HepG2 (cell line): ENCODE results near the gene PACS1. TPM values are rescaled to one million over a fixed set of nuclear protein-coding genes. Genes with fewer than 3 reads are reported as not detected.

Source experiments
- ATAC-seq: fragments of 200-7000 bp; cut with Tn5 transposase; 3 replicates; pipeline ENCODE4 v1.9.1; 2020; ENCODE audit warnings: mild to moderate bottlenecking, moderate library complexity
- BruUV-seq: library from RNA; stranded (reverse); fragments of 400-500 nt; replicated peaks from 2 replicates; lab custom pipeline; 2021; lab: Mats Ljungman, UMichigan
- CTCF ChIA-PET: fragments of 300-600 bp; formaldehyde crosslinking; extraction: SDS; loops from one replicate; lab custom pipeline; 2021; ENCODE audit warnings: low total read pairs, inconsistent platforms, low intra/inter-chr PET ratio; lab: Yijun Ruan, JAX
- POLR2A ChIA-PET: fragments of 350-600 bp; sonication (Branson Sonifier 250); formaldehyde crosslinking; loops from one replicate; lab custom pipeline; 2020; ENCODE audit warnings: antibody characterized with exemption, inconsistent platforms; lab: Yijun Ruan, JAX
- DNase-seq: peaks from one replicate; pipeline ENCODE4 v3.0.0-alpha.2; 2015; ENCODE audit warnings: low spot score
- FAIRE-seq: peaks from 3 replicates; lab custom pipeline; 2011; peaks lifted over from hg19 to GRCh38; lab: Jason Lieb, UNC
- H2AFZ ChIP-seq: one replicate; pipeline ENCODE4 v1.6.1; 2011; ENCODE audit warnings: low read length, inconsistent platforms
- H3K27ac ChIP-seq: fragments of 300-600 bp; 3 replicates; pipeline ENCODE4 v1.8.0; 2011; ENCODE audit warnings: mixed run types, mild to moderate bottlenecking, mixed read lengths, low read length, inconsistent platforms; ENCODE audit not compliant: insufficient read depth; ENCODE audit errors: extremely low read length
- H3K27me3 ChIP-seq, 2 experiments: fragments of 200-600 bp in 1 of 2; 2 replicates in 1 of 2; 3 replicates in 1 of 2; pipeline versions ENCODE4 v1.6.0 to v1.8.0; 2011; ENCODE audit warnings: low read length in 2 of 2, mild to moderate bottlenecking in 2 of 2, moderate library complexity in 2 of 2, inconsistent platforms in 1 of 2; ENCODE audit not compliant: insufficient read depth in 2 of 2, control insufficient read depth in 1 of 2
- H3K36me3 ChIP-seq, 2 experiments: fragments of 200-600 bp in 1 of 2; replicated peaks in 1 of 2; 2 replicates in 1 of 2; 3 replicates in 1 of 2; pipeline versions ENCODE4 v1.5.1 to v1.8.0; 2011; ENCODE audit warnings: low read length in 2 of 2, inconsistent platforms in 1 of 2; ENCODE audit not compliant: insufficient read depth in 2 of 2, control insufficient read depth in 1 of 2
- H3K4me1 ChIP-seq: 2 replicates; pipeline ENCODE4 v1.5.1; 2012; ENCODE audit warnings: low read length, inconsistent platforms; ENCODE audit not compliant: insufficient read depth
- H3K4me2 ChIP-seq: 2 replicates; pipeline ENCODE4 v1.6.0; 2011; ENCODE audit warnings: low read depth, low read length, inconsistent platforms
- H3K4me3 ChIP-seq, 3 experiments: fragments of 200-600 bp in 1 of 3; sonication (generic), shearing (Covaris generic) in 1 of 3; replicated peaks in 1 of 3; 2 replicates each; pipeline ENCODE4 v1.5.1; 2011 to 2016; ENCODE audit warnings: low read length in 3 of 3, inconsistent platforms in 2 of 3, low read depth in 2 of 3, mild to moderate bottlenecking in 2 of 3, control low read depth in 1 of 3, mixed read lengths in 1 of 3; ENCODE audit not compliant: insufficient read depth in 1 of 3
- H3K79me2 ChIP-seq: one replicate; pipeline ENCODE4 v1.6.1; 2011; ENCODE audit warnings: low read length, inconsistent platforms; ENCODE audit not compliant: insufficient read depth
- H3K9ac ChIP-seq: 2 replicates; pipeline ENCODE4 v1.6.0; 2011; ENCODE audit warnings: mild to moderate bottlenecking, low read depth, low read length, inconsistent platforms; ENCODE audit not compliant: insufficient read depth
- H3K9me3 ChIP-seq: 2 replicates; pipeline ENCODE4 v1.5.1; 2012; ENCODE audit warnings: mild to moderate bottlenecking, low read length
- H4K20me1 ChIP-seq: 2 replicates; pipeline ENCODE4 v1.6.0; 2011; ENCODE audit warnings: inconsistent platforms, mild to moderate bottlenecking, low read length, moderate library complexity; ENCODE audit not compliant: insufficient read depth
- ISX ChIP-seq: sonication (generic); formaldehyde crosslinking; conservative IDR thresholded peaks from 2 replicates; pipeline ENCODE4 v1.5.0; 2020; ENCODE audit warnings: missing genetic modification reagents
- MAZ ChIP-seq, 2 experiments: sonication (generic) in 1 of 2; formaldehyde crosslinking in 1 of 2; IDR thresholded peaks; 2 replicates each; pipeline versions ENCODE4 v1.5.0 to v1.6.1; 2012 to 2020; ENCODE audit warnings: low read depth in 2 of 2, mild to moderate bottlenecking in 2 of 2, borderline replicate concordance in 1 of 2, improper control_type of control experiment in 1 of 2, low read length in 1 of 2, missing genetic modification reagents in 1 of 2, moderate library complexity in 1 of 2
- NR2F6 ChIP-seq, 2 experiments: IDR thresholded peaks; 2 replicates each; pipeline ENCODE4 v1.6.1; 2016; ENCODE audit warnings: antibody characterized with exemption in 1 of 2, mild to moderate bottlenecking in 1 of 2
- RBFOX2 ChIP-seq: fragments of 200-400 bp; formaldehyde crosslinking; IDR thresholded peaks from 2 replicates; pipeline ENCODE4 v1.6.1; 2017; ENCODE audit warnings: low read depth, mild to moderate bottlenecking, low read length
- SNRNP70 ChIP-seq: fragments of 200-400 bp; formaldehyde crosslinking; IDR thresholded peaks from 2 replicates; pipeline ENCODE4 v1.6.1; 2017; ENCODE audit warnings: mild to moderate bottlenecking, low read depth, low read length, moderate library complexity
- SP4 ChIP-seq: sonication (generic); formaldehyde crosslinking; IDR thresholded peaks from 2 replicates; pipeline ENCODE4 v1.8.1; 2023; ENCODE audit warnings: mild to moderate bottlenecking, missing genetic modification reagents
- SRF ChIP-seq: IDR thresholded peaks from 2 replicates; pipeline ENCODE4 v1.6.1; 2011; ENCODE audit warnings: mild to moderate bottlenecking, low read depth, low read length, moderate library complexity
- YY1 ChIP-seq: IDR thresholded peaks from 2 replicates; pipeline ENCODE4 v1.6.1; 2011; ENCODE audit warnings: low read length, low read depth, moderate library complexity, mild to moderate bottlenecking; ENCODE audit not compliant: insufficient read depth, insufficient replicate concordance
- ZBTB43 ChIP-seq: sonication (generic); formaldehyde crosslinking; conservative IDR thresholded peaks from 2 replicates; pipeline ENCODE4 v1.4.0; 2020; ENCODE audit warnings: missing genetic modification reagents
- ZFY ChIP-seq: sonication (generic); formaldehyde crosslinking; IDR thresholded peaks from 2 replicates; pipeline ENCODE4 v1.4.0; 2020; ENCODE audit warnings: missing genetic modification reagents
- ZMAT3 ChIP-seq: sonication (generic); formaldehyde crosslinking; conservative IDR thresholded peaks from 2 replicates; pipeline ENCODE4 v1.7.0; 2021; ENCODE audit warnings: missing genetic modification reagents
- ZNF3 ChIP-seq: IDR thresholded peaks from 2 replicates; pipeline ENCODE4 v1.7.0; 2017; ENCODE audit warnings: inconsistent platforms
- ZNF747 ChIP-seq: sonication (generic); formaldehyde crosslinking; IDR thresholded peaks from 2 replicates; pipeline ENCODE4 v1.8.1; 2023; ENCODE audit warnings: missing genetic modification reagents, mild to moderate bottlenecking, borderline replicate concordance
- ZNF839 ChIP-seq: sonication (generic); formaldehyde crosslinking; IDR thresholded peaks from 2 replicates; pipeline ENCODE4 v1.4.0; 2020; ENCODE audit warnings: missing genetic modification reagents, mild to moderate bottlenecking, borderline replicate concordance
- WGBS: methylation state at CpG from one replicate; pipeline ENCODE4 v1.1.6; 2017; ENCODE audit warnings: low lambda C conversion rate; 5-methylcytosine and 5-hydroxymethylcytosine counted together
- in situ Hi-C: cut with HindIII; loops from 2 replicates; pipeline ENCODE4 v1.10.0; 2017; ENCODE audit warnings: low pct_unique_long_range_greater_than_20kb; ENCODE audit not compliant: extremely low pct_ligation_motif_present
- intact Hi-C: fragments of 100-400 bp; cut with micrococcal nuclease; formaldehyde crosslinking; loops from one replicate; pipeline ENCODE4 v1.10.0; 2022; ENCODE audit not compliant: unreplicated experiment
- polyA plus RNA-seq, 8 experiments: library from polyadenylated mRNA; depleted of rRNA in 3 of 8; stranded (reverse) in 7 of 8; unstranded in 1 of 8; fragments of >200 nt; fragmentation: Illumina TruSeq in 4 of 8; extraction: Trizol in 4 of 8; gene quantifications; 2 replicates each; pipeline versions ENCODE4 v1.2.1 to v1.2.3, GENCODE V29; 2011 to 2016; ENCODE audit warnings: low read depth in 4 of 8, missing spikeins in 1 of 8, mixed read lengths in 1 of 8; ENCODE audit not compliant: insufficient read depth in 1 of 8
- total RNA-seq, 5 experiments: library from RNA; depleted of rRNA; stranded (reverse); fragments of >200 nt; fragmentation: Illumina TruSeq; extraction: Trizol; gene quantifications; 2 replicates each; pipeline ENCODE4 v1.2.3, GENCODE V29; 2016; ENCODE audit warnings: low read depth in 1 of 5

PACS1 gene
- total and polyA plus RNA-seq, 2 of the 13 experiments (the other 11 are each of a cell fraction or from before 2014, with no cell fraction given): 7.6 to 8.6 TPM

GRCh38 chr11:66267039-66267378 lies 196.9 kb downstream of the PACS1 start:
- no peak for TF ChIP-seq ZNF3 (CRISPR knock-in tag)
- TF ChIP-seq SNRNP70: no peak
- 0 out of 2 replicates have a peak, but pooled peaks have one; percentile 2 for TF ChIP-seq MAZ (IDR thresholded peaks at IDR 0.05; ENCODE audit: borderline replicate concordance, low read depth, low read length)
- TF ChIP-seq MAZ (CRISPR knock-in tag; IDR thresholded peaks at IDR 0.05; ENCODE audit: low read depth): no peak
- no peak for TF ChIP-seq ZNF839 (CRISPR knock-in tag)
- TF ChIP-seq, all 625 proteins: peak for 1
- Histone ChIP-seq H3K4me1 (peaks cover 13% of the 10 kb centered on the region), H3K36me3 (peaks cover 8 to 12% of the 10 kb centered on the region in 2 experiments; a peak in 4 of 5 replicates), H3K27me3 (no peaks in the 10 kb centered on the region; a peak in 1 of 5 replicates), H2AFZ (no peak overlapping the region), H4K20me1 (peaks cover 10% of the 10 kb centered on the region), H3K79me2 (peaks cover 24% of the 10 kb centered on the region), H3K27ac (no peak overlapping the region), H3K9ac (no peak overlapping the region; the same call in 1 of the 2 replicates), H3K9me3 (no peaks in the 10 kb centered on the region), H3K4me3 (peak overlapping the region in 1 of 3 experiments; percentile 98; a peak in 1 of 6 replicates), H3K4me2 (peak overlapping the region; percentile 47; the same call in 1 of the 2 replicates)
- ChIA-PET POLR2A (interaction anchor here (0.7 to 4.0 kb wide), 6 partner anchors 22 to 215 kb away, joined by 3 to 31 read pairs (median 6); partner anchors contain the start of genes SF3B2 and YIF1A), CTCF (no interaction called here)
- in situ Hi-C loops: no loop called here
- WGBS: 94% methylated on average over 13 of the region's 13 CpGs
- no peak for FAIRE-seq
- ATAC-seq: no peak
- intact Hi-C loops: no loop called here
- no peak for DNase-seq
- BruUV-seq: no TSS peak

- peak; percentile 57 for DNase-seq
- intact Hi-C loops (loop anchor here (2.0 kb wide), 1 partner anchor 21 kb away; the partner anchor contains the start of gene YIF1A), in situ Hi-C loops (no loop called here)
- ChIA-PET CTCF (no interaction called here), POLR2A (interaction anchor here (0.7 to 4.0 kb wide), 8 partner anchors 14 to 215 kb away, joined by 3 to 31 read pairs (median 6); partner anchors contain the start of genes SF3B2 and YIF1A)
- Histone ChIP-seq H3K79me2 (peaks cover 24% of the 10 kb centered on the region), H4K20me1 (peaks cover 10% of the 10 kb centered on the region), H3K4me2 (peak overlapping the region; percentile 95), H3K36me3 (peaks cover 12 to 16% of the 10 kb centered on the region in 2 experiments; a peak in 4 of 5 replicates), H3K4me3 (peak overlapping the region; percentile 72 to 98 (median 89)), H3K27me3 (no peaks in the 10 kb centered on the region; a peak in 1 of 5 replicates), H3K9ac (peak overlapping the region; percentile 93), H2AFZ (peak overlapping the region; percentile 88), H3K27ac (peak overlapping the region; percentile 78), H3K4me1 (peaks cover 13% of the 10 kb centered on the region), H3K9me3 (no peaks in the 10 kb centered on the region)
- no peak for FAIRE-seq
- TSS peak; percentile 63 for BruUV-seq
- peak; percentile 65 for ATAC-seq
- 22% methylated on average over 40 of the region's 61 CpGs for WGBS
- no peak for TF ChIP-seq SRF
- TF ChIP-seq ISX: no peak; the same call in 1 of the 2 replicates
- no peak; the same call in 1 of the 2 replicates for TF ChIP-seq ZFY (CRISPR knock-in tag)
- peak; percentile 41; the same call in 1 of the 2 replicates for TF ChIP-seq RBFOX2
- TF ChIP-seq ZMAT3 (CRISPR knock-in tag): no peak
- TF ChIP-seq NR2F6 (IDR thresholded peaks at IDR 0.05): no peak
- TF ChIP-seq NR2F6 (CRISPR knock-in tag; IDR thresholded peaks at IDR 0.05): no peak; the same call in 1 of the 2 replicates
- TF ChIP-seq SP4 (CRISPR knock-in tag): no peak
- TF ChIP-seq ZBTB43: peak; percentile 41; the same call in 1 of the 2 replicates
- peak; percentile 8 for TF ChIP-seq YY1
- no peak; the same call in 1 of the 2 replicates for TF ChIP-seq ZNF747
These were observed 197.5 kb downstream of the PACS1 start for GRCh38 chr11:66267379-66268243.
